Heart right ventricle (tissue), 16 donors: ENCODE data around the gene XYLT2. TPM values are rescaled to one million over a fixed set of nuclear protein-coding genes. Genes with fewer than 3 reads are reported as not detected.
"Not testable (repeated sequence)": the region's sequence is repeated elsewhere in the genome, so short reads cannot be mapped to it uniquely, and the experiment has no call there.

Experiments
- ATAC-seq, 8 donors: fragments of 200-7000 bp; cut with Tn5 transposase; one replicate each; pipeline ENCODE4 v1.9.1; 2020; ENCODE audit warnings: mild to moderate bottlenecking in 8 of 8, moderate library complexity in 8 of 8, moderate number of reproducible peaks in 1 of 8
- DNase-seq, 2 donors: peaks; one replicate each; pipeline ENCODE4 v3.0.0-alpha.2; 2020
- H3K27ac ChIP-seq, 10 donors: fragments of 200-600 bp; sonication (generic) in 2 of 10; one replicate each; pipeline versions ENCODE4 v1.5.0 to v1.8.0; 2020 to 2022; ENCODE audit warnings: mild to moderate bottlenecking in 3 of 10
- H3K27me3 ChIP-seq, 7 donors: fragments of 200-600 bp; one replicate each; pipeline ENCODE4 v1.8.0; 2021 to 2022; ENCODE audit warnings: mild to moderate bottlenecking in 2 of 7
- H3K36me3 ChIP-seq, 9 donors: fragments of 200-600 bp; sonication (generic) in 1 of 9; one replicate each; pipeline versions ENCODE4 v1.5.0 to v1.8.0; 2020 to 2022; ENCODE audit warnings: mild to moderate bottlenecking in 2 of 9
- H3K4me1 ChIP-seq, 9 donors: fragments of 200-600 bp; sonication (generic) in 1 of 9; one replicate each; pipeline versions ENCODE4 v1.5.0 to v1.8.0; 2020 to 2022; ENCODE audit warnings: mild to moderate bottlenecking in 4 of 9
- H3K4me3 ChIP-seq, 10 donors: fragments of 200-600 bp; sonication (generic) in 2 of 10; one replicate each; pipeline versions ENCODE4 v1.5.0 to v1.8.0; 2020 to 2022; ENCODE audit warnings: mild to moderate bottlenecking in 7 of 10, moderate library complexity in 2 of 10
- H3K9me3 ChIP-seq, 11 donors: fragments of 200-600 bp in 10 of 11; sonication (generic) in 2 of 11; one replicate each; pipeline versions ENCODE4 v1.5.0 to v1.8.0; 2013 to 2022; ENCODE audit warnings: mild to moderate bottlenecking in 2 of 11, control low read depth in 1 of 11, moderate library complexity in 1 of 11
- CTCF ChIP-seq, 9 donors: fragments of 200-600 bp; sonication (generic) in 2 of 9; IDR thresholded peaks; one replicate each; pipeline versions ENCODE4 v1.5.0 to v1.8.0; 2021 to 2022; ENCODE audit warnings: antibody characterized with exemption in 9 of 9, mild to moderate bottlenecking in 5 of 9, moderate library complexity in 1 of 9
- WGBS, 2 donors: extraction: QIAGEN DNeasy Blood & Tissue Kit; methylation state at CpG; one replicate each; pipeline ENCODE4 v1.1.7; 2013; ENCODE audit warnings: inconsistent platforms in 1 of 2; 5-methylcytosine and 5-hydroxymethylcytosine counted together
- intact Hi-C, 10 donors: fragments of 100-400 bp; cut with DNase I; formaldehyde crosslinking; loops; one replicate each; pipeline versions ENCODE4 v1.11.1 to v1.14.2; 2022
- polyA plus RNA-seq, 2 donors: library from polyadenylated mRNA; stranded (reverse); fragments of 200-250 nt; gene quantifications; one replicate each; pipeline ENCODE4 v1.2.3, GENCODE V29; 2013
- total RNA-seq, 10 donors: library from RNA; stranded (reverse); fragmentation: NEBNext Ultra II Directional in 3 of 10; extraction: Animal tissue kit (Norgen Biotek cat#: 25700) in 3 of 10; gene quantifications; one replicate each; pipeline versions ENCODE4 v1.2.1 to v1.2.4, GENCODE V29; 2021 to 2023
- donor health status: Arrhythmogenic right ventricular cardiomyopathy.
- donor health status: ischemic (EF 13 %, LVEDD 7.1; RV severe dilation, severe dysfunction).
- donor health status: healthy with polysubstance abuse.
- donor health status: DM: no; HTN: yes; CAD: no.
- donor health status: DM: no; HTN: no; CAD: no.
- donor health status: ischemic (EF 25% LVEDD 6.9; RV normal size, moderate dysfunction).
- donor health status: ischemic (EF 25% LVEDD 5.7; RV mildly dilated, moderate dysfunction).
- donor health status: healthy.
- donor health status: DM: yes; HTN: yes; CAD: no.
- donor health status: Ischemic cardiomyopathy.
- donor health status: ischemic (EF 35%, LVEDD 5.7; RV mildly dilated, moderate dysfunction).
- donor health status: nonischemic (EF 11% LVEDD 7.7; RV severe dilation, severe dysfunction).
- donor health status: DM: yes; HTN: yes; CAD: no.
- donor health status: PGD.
- donor health status: ischemic (EF 29% LVEDD 5.4; RV normal size, mild dysfunction).
- donor health status: nonischemic (EF 23%, LVEDD 6.1; RV moderate dilation, normal function).

XYLT2 gene
- total and polyA plus RNA-seq, 12 donors: 8.1 to 17.1 (median 11.9) TPM

- DNase-seq: no peak
- intact Hi-C loops: loop anchor here in 1 of 10 donors (1.0 kb wide), 1 partner anchor 81 kb away; no protein-coding TSS in a partner anchor
- peaks cover 2 to 32% (median 22%) of the 10 kb centered on the region in 9 donors for H3K4me1 ChIP-seq
- ATAC-seq: peak in 1 of 8 donors; percentile 7
- peak overlapping the region in 9 of 10 donors; percentile 67 to 100 (median 95) for H3K4me3 ChIP-seq
- H3K9me3 ChIP-seq: no peaks in the 10 kb centered on the region
- 53 to 56% methylated on average over 9 of the region's 9 CpGs for WGBS, 2 donors
- H3K36me3 ChIP-seq: peaks cover 0 to 26% (median 17%) of the 10 kb centered on the region in 9 donors
- TF ChIP-seq CTCF (IDR thresholded peaks at IDR 0.05): no peak
- H3K27ac ChIP-seq: peak overlapping the region in 3 of 10 donors; percentile 79 to 90 (median 88)
- no peaks in the 10 kb centered on the region for H3K27me3 ChIP-seq
Measured at GRCh38 chr17:50397919-50398285, 52.0 kb downstream of the XYLT2 start.

GRCh38 chr17:50398672-50399071, 52.7 kb downstream of the XYLT2 start:
- DNase-seq, ATAC-seq, H3K27me3 ChIP-seq, H3K4me3 ChIP-seq, intact Hi-C loops, H3K9me3 ChIP-seq, H3K27ac ChIP-seq: not testable (repeated sequence)
- Histone ChIP-seq H3K4me1 (peaks cover 2 to 32% (median 22%) of the 10 kb centered on the region in 9 donors), H3K36me3 (peaks cover 0 to 18% (median 11%) of the 10 kb centered on the region in 9 donors)
- 94 to 99% methylated on average over 3 of the region's 3 CpGs for WGBS, 2 donors

- intact Hi-C loops, DNase-seq: not testable (repeated sequence)
Measured at GRCh38 chr17:50399591-50399990, 53.7 kb downstream of the XYLT2 start.

GRCh38 chr17:50405351-50405750, 59.4 kb downstream of the XYLT2 start:
- H3K4me3 ChIP-seq, intact Hi-C loops, H3K4me1 ChIP-seq, ATAC-seq, H3K9me3 ChIP-seq, H3K27ac ChIP-seq, DNase-seq, H3K36me3 ChIP-seq: not testable (repeated sequence)
- peaks cover 0 to 12% (median 0%) of the 10 kb centered on the region in 7 donors for H3K27me3 ChIP-seq
- 86 to 94% methylated on average over 4 of the region's 4 CpGs for WGBS, 2 donors

More at GRCh38 chr17:50399591-50399990, 53.7 kb downstream of the XYLT2 start:
- not testable (repeated sequence) for H3K27me3 ChIP-seq, H3K9me3 ChIP-seq, H3K36me3 ChIP-seq, H3K4me3 ChIP-seq, ATAC-seq, H3K27ac ChIP-seq
- peaks cover 2 to 28% (median 22%) of the 10 kb centered on the region in 9 donors for H3K4me1 ChIP-seq
- WGBS, 2 donors: 93 to 95% methylated on average over 8 of the region's 8 CpGs

- intact Hi-C loops: no loop called here
- no peak for DNase-seq
- Histone ChIP-seq H3K9me3 (no peaks in the 10 kb centered on the region), H3K27ac (no peak overlapping the region), H3K36me3 (no peaks in the 10 kb centered on the region), H3K4me3 (no peak overlapping the region), H3K4me1 (no peaks in the 10 kb centered on the region), H3K27me3 (peaks cover 0 to 12% (median 0%) of the 10 kb centered on the region in 7 donors)
- no peak for ATAC-seq
- TF ChIP-seq CTCF (IDR thresholded peaks at IDR 0.05): no peak
- WGBS, 2 donors: 72 to 74% methylated on average over 5 of the region's 5 CpGs
Measured at GRCh38 chr17:50406578-50406977, 60.7 kb downstream of the XYLT2 start.

- WGBS, 2 donors: 65 to 77% methylated on average over 4 of the region's 4 CpGs
- ATAC-seq: no peak
- Histone ChIP-seq H3K4me1 (no peaks in the 10 kb centered on the region), H3K27ac (no peak overlapping the region), H3K4me3 (no peak overlapping the region), H3K27me3 (peaks cover 0 to 12% (median 0%) of the 10 kb centered on the region in 7 donors), H3K36me3 (no peaks in the 10 kb centered on the region), H3K9me3 (no peaks in the 10 kb centered on the region)
- no peak for TF ChIP-seq CTCF (IDR thresholded peaks at IDR 0.05)
- intact Hi-C loops: no loop called here
- no peak for DNase-seq
Measured at GRCh38 chr17:50407921-50408320, 62.0 kb downstream of the XYLT2 start.
